GM18858 (cell line): ENCODE results near the gene CXCR4.
"Not testable (repeated sequence)": the region's sequence is repeated elsewhere in the genome, so short reads cannot be mapped to it uniquely, and the experiment has no call there.

Experiments used
- ATAC-seq: cut with Tn5 transposase; IDR thresholded peaks from one replicate; pipeline ENCODE4 v1.9.1; 2021; ENCODE audit not compliant: unreplicated experiment

The CXCR4 gene

GRCh38 chr2:136077107-136077506, 40.8 kb downstream of the CXCR4 start:
- no peak for ATAC-seq

DNA sequence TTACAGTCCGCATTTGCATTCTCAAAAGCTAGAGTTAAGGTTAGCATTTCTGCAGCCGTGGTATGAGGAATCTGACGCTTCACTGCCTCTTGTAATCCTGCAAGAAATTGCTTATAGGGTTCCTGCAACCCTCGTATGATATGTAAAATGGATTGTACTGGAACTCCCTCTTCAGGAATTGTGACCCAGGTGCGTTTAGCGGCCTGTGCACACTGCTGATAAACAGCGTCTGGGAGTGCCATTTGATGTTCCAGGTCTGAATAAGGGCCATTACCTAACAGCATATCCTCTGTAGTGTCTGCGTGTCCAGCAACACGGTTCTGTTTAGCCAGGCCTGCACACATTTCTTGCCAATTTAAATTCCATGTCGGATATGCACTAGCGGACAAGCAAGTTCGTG, 42.5 kb downstream of the CXCR4 start:
- no peak for ATAC-seq

- ATAC-seq = no peak
Measured at GRCh38 chr2:136072621-136073020, 45.3 kb downstream of the CXCR4 start.

DNA sequence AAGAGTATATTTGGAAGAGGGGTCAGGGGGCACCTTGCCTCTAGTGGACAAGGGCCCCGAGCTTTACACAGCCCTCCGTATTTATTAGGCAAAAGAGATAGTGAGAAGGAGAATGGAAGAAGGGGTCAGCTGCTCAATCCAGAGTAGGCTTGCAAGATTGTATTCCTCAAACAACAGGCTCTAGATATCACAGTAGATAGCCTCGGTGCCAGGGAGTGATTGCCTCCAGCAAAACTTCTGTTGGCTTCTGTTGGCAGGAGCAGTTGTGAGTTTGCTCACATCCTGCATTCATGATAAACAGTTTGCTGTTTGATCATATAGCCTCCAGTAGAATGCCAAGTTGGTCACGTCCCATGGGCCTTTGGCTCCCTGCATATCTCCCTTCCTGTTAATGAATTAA, 46.1 kb downstream of the CXCR4 start:
- ATAC-seq = not testable (repeated sequence)

DNA sequence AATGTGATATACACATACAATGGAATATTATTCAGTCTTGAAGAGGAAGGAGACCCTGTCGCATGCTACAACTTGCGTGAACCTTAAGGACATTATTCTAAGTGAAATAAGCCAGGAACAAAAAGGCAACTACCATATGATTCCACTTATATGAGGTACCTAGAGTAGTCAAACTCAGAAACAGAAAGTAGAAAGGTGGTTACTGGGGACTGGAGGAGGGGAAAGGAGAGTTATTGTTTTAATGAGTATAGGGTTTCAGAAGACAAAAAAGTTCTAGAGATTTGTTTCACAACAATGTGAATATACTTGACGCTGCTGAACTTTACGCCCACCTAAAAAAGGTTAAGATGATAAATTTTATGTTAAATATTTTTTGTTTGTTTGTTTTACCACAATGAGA, 47.0 kb downstream of the CXCR4 start:
- no peak for ATAC-seq

- ATAC-seq = no peak
Measured at GRCh38 chr2:136069773-136070172, 48.2 kb downstream of the CXCR4 start.

GRCh38 chr2:136068581-136069227, 49.2 kb downstream of the CXCR4 start:
- no peak for ATAC-seq

- ATAC-seq = no peak
Measured at GRCh38 chr2:136067897-136068580, 49.9 kb downstream of the CXCR4 start.

DNA sequence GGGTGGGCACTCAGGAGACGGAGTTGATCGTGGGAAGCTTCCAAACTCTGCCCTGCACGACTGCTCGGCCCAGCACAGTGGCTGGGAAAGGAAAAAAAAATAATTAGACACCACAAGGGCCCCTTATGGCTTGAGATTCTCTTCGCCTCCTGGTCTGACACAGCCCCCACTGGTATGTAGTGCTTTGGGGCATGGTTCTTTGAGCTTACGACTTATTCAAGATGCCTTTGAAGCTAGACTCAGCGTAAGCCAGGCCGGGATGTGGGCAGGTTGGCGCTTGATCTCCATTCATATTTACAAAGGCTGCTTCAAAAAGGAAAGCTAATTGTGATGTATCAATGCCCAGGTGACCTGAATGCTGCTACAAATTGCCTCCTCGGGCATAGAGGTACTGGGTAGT, 50.5 kb downstream of the CXCR4 start:
- no peak for ATAC-seq

DNA sequence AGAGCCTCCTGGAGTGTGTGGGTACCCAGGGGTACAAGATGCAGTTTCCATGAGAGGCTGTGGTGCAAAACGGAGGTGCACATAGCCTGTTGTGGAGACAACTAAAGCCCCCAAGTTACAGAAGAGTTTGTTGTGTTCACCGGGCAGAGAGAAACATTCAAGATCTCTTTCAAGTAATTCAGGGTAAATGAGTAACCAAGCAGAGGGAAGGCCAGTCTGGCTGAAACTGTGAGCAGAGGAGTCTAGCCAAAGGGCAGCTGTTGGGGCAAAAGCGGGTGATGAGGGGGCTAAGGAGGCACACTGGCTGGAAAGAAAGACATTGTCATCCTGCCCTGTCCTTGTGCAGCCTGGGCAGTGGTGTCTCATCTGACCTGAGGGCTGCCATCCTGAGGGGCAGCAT, 52.0 kb downstream of the CXCR4 start:
- ATAC-seq = peak; percentile 45

GRCh38 chr2:136065384-136065783, 52.6 kb downstream of the CXCR4 start:
- ATAC-seq = no peak
